GM04503 (cell line): ENCODE measurements around the gene DOK4.
"Not testable (repeated sequence)": the region's sequence is repeated elsewhere in the genome, so short reads cannot be mapped to it uniquely, and the experiment has no call there.

Experiments used
- DNase-seq: peaks from one replicate; pipeline ENCODE4 v3.0.0-alpha.2; 2012; ENCODE audit warnings: low read depth

DOK4 gene

GRCh38 chr16:57445510-57445909 lies 40.8 kb downstream of the DOK4 start:
- no peak for DNase-seq

GRCh38 chr16:57444711-57445110 lies 41.6 kb downstream of the DOK4 start:
- DNase-seq = peak; percentile 52

GRCh38 chr16:57440551-57440950 lies 45.7 kb downstream of the DOK4 start:
- DNase-seq = not testable (repeated sequence)

GRCh38 chr16:57439947-57440346 lies 46.3 kb downstream of the DOK4 start:
- not testable (repeated sequence) for DNase-seq

- DNase-seq = no peak
Measured at GRCh38 chr16:57435838-57436237, 50.5 kb downstream of the DOK4 start.

- DNase-seq = no peak
Measured at GRCh38 chr16:57434003-57434402, 52.3 kb downstream of the DOK4 start.

GRCh38 chr16:57432989-57433388 lies 53.3 kb downstream of the DOK4 start:
- no peak for DNase-seq

GRCh38 chr16:57432505-57432904 lies 53.8 kb downstream of the DOK4 start:
- no peak for DNase-seq

GRCh38 chr16:57430955-57431354 lies 55.3 kb downstream of the DOK4 start:
- DNase-seq = no peak

- no peak for DNase-seq
Measured at GRCh38 chr16:57427824-57428223, 58.5 kb downstream of the DOK4 start.

- DNase-seq = no peak
Measured at GRCh38 chr16:57427307-57427706, 59.0 kb downstream of the DOK4 start.

- no peak for DNase-seq
Measured at GRCh38 chr16:57426356-57426755, 59.9 kb downstream of the DOK4 start.

- no peak for DNase-seq
Measured at GRCh38 chr16:57424583-57424982, 61.7 kb downstream of the DOK4 start.

GRCh38 chr16:57423152-57423551 lies 63.1 kb downstream of the DOK4 start:
- DNase-seq = no peak

- no peak for DNase-seq
Measured at GRCh38 chr16:57422026-57422944, 64.0 kb downstream of the DOK4 start.
